GM18507 (cell line): ENCODE results near the gene APC2.
"Not testable (repeated sequence)": the region's sequence is repeated elsewhere in the genome, so short reads cannot be mapped to it uniquely, and the experiment has no call there.

Source experiments
- DNase-seq: peaks from one replicate; pipeline ENCODE4 v3.0.0; 2011; ENCODE audit warnings: low read depth; ENCODE audit not compliant: insufficient read length; ENCODE audit errors: extremely low spot score
- FAIRE-seq: peaks from 2 replicates; lab custom pipeline; 2011; peaks lifted over from hg19 to GRCh38; lab: Jason Lieb, UNC

The APC2 gene

GRCh38 chr19:1425902-1426301, 24.0 kb upstream of the APC2 start:
- DNase-seq: no peak
- no peak for FAIRE-seq

- no peak for FAIRE-seq
- DNase-seq: no peak
These were observed 23.2 kb upstream of the APC2 start for GRCh38 chr19:1426736-1427135.

DNA sequence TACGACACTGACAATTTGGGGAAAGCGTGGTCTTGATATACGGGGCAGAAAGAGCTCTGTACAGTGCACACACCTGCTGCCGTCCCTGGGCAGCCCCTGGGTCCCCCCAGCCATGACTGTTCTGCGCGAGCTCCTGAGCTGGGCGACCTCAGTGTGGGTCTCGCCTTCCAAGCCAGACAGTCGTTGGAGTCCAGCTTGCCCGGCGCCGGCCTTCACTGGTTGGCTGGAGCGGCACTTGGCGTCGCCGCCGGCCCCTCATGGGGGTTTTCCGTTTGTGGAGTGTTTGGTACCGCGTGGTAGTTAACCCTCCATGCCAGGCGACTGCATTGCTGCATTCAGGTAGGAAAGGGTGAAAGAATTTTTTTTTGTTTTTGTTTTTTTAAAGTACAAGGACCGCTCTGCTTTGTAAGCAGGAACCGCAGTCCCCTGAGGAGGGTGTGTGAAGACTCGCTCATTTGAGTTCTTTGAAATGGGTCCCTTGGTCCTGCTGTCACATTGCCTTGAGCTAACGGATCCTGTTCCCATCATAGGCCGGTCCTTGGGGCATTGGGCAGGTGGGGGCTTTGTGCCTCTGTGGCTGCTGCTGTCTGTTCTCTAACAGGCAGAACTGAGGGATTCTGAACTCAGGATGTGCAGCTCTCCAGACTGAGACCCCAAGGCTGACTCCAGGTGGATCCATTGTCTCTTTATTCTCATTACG, 22.6 kb upstream of the APC2 start:
- FAIRE-seq: no peak
- DNase-seq: no peak

GRCh38 chr19:1428738-1429391, 21.1 kb upstream of the APC2 start:
- DNase-seq (no peak), FAIRE-seq (no peak)

DNA sequence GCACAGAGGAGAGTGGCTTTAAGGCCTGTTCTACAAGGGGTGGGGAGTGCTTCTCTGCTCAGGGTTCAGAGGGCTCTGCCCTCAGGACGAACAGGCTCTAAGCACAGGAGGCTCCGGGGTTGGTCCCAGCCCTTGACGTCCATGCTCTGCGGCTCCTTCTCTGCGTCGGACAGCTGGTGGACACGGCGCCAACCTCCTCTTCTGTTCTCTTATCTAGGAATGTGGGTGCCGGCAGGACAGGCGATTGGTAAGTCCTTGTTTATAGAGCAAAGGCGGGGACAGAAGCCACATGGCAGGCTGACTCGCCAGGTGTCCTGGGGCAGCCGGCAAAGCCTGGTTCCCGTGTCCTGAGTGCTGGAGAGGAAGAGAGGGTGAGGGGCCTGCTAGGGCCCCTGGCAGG, 20.2 kb upstream of the APC2 start:
- FAIRE-seq (no peak), DNase-seq (no peak)

- FAIRE-seq: no peak
- no peak for DNase-seq
These were observed 19.7 kb upstream of the APC2 start for GRCh38 chr19:1430246-1430645.

- FAIRE-seq: no peak
These were observed 18.0 kb upstream of the APC2 start for GRCh38 chr19:1431759-1432506.

GRCh38 chr19:1432507-1432887, 17.4 kb upstream of the APC2 start:
- DNase-seq (no peak), FAIRE-seq (no peak)

More at GRCh38 chr19:1431759-1432506, 18.0 kb upstream of the APC2 start:
- no peak for DNase-seq

- no peak for DNase-seq
- no peak for FAIRE-seq
These were observed 16.5 kb upstream of the APC2 start for GRCh38 chr19:1433119-1434039.

GRCh38 chr19:1434040-1434366, 15.9 kb upstream of the APC2 start:
- no peak for DNase-seq
- no peak for FAIRE-seq

GRCh38 chr19:1434577-1435060, 15.3 kb upstream of the APC2 start:
- FAIRE-seq (no peak), DNase-seq (no peak)

- DNase-seq (no peak), FAIRE-seq (no peak)
These were observed 14.4 kb upstream of the APC2 start for GRCh38 chr19:1435378-1435989.

- DNase-seq (no peak), FAIRE-seq (no peak)
These were observed 12.3 kb upstream of the APC2 start for GRCh38 chr19:1437609-1438008.

DNA sequence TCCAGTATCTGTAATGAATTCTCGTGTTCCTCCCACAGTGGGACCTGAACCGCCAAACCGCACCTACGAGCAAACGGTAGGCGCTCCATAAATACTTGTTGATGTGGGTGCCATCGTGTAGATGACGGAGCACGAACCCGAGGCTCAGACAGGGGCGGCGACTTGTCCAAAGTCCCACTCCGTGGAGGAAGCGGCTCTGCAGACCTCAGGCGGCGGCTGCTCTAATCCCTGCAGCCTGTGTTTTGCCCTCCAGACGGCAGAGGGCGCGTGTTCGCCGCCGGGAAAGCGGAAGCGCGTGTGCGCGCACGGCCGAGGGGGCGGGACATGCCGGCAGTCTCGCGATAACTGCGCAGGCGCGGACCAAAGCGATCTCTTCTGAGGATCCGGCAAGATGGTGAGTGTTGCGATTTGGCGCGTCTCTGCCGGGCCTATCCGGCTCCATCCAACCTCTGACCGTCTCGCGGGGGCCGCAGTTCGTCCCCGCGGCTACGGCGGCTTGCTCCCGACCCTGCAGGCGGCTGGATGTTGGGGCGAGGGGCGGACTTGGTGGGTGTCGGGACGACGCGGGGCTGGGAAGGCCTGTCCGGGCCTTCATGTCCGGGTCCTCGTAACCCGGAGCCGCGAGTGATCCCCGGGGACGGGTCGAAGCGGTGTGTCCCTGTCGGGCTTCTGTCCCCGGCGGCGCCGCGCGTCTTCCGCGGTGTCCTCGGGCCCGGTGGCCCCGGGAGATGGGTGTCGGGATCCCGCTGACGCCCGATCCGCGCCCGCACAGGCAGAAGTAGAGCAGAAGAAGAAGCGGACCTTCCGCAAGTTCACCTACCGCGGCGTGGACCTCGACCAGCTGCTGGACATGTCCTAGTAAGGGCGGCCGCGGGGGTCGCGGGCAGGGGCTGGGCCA, 11.6 kb upstream of the APC2 start, which contains the start of gene RPS15:
RPS15 (plus strand) TSS at position 362 of the 898 bp plus-strand sequence; CDS start at position 392, 30 bp downstream.
- FAIRE-seq (peak; percentile 93), DNase-seq (peak; percentile 93)

- FAIRE-seq (no peak), DNase-seq (no peak)
These were observed 11.0 kb upstream of the APC2 start for GRCh38 chr19:1438933-1439354.

- not testable (repeated sequence) for FAIRE-seq, DNase-seq
These were observed 10.2 kb upstream of the APC2 start for GRCh38 chr19:1439525-1440417.

GRCh38 chr19:1440418-1440801, 9.5 kb upstream of the APC2 start:
- FAIRE-seq: no peak
- no peak for DNase-seq
